A204.1 (cell line): Measurements from ENCODE around the gene HOXA4.

Source experiments
- FAIRE-seq: peaks from 2 replicates; lab custom pipeline; 2012; peaks lifted over from hg19 to GRCh38; lab: Jason Lieb, UNC

The HOXA4 gene

DNA sequence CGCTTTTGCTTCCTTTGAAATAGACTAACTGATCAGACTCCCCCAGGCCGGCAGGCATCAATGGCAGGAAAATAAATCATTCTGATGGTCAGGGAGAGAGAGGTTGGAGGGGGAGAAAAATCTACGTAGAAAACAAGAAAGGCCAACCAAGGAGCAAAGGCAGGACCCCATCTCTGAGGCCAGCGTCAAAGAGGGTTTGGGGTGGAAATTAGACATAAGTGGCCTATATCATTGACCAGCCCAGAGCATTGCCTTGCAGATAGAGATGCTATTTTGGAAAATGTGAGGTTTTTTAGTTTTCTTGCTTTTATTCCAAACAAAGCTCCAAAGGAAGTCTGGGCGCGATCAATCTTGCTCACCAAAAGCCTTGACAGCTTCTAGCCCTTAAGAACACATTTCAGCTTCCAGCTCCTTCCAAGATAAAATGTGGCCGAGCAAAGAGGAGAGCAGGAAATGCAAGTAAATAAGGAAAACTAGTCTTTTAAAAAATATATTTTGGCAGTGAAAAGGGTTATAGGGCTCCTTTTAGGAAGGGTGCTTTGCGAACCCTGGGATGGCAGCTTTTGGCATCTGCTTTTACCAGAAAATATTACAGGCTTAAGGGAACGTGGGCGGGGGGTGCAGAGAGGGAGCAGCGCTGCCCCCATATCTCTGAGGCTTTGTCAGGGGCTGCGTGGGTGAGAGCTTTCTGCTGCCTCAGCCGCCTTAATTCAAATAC lies 26.1 kb downstream of the HOXA4 start:
- no peak for FAIRE-seq

DNA sequence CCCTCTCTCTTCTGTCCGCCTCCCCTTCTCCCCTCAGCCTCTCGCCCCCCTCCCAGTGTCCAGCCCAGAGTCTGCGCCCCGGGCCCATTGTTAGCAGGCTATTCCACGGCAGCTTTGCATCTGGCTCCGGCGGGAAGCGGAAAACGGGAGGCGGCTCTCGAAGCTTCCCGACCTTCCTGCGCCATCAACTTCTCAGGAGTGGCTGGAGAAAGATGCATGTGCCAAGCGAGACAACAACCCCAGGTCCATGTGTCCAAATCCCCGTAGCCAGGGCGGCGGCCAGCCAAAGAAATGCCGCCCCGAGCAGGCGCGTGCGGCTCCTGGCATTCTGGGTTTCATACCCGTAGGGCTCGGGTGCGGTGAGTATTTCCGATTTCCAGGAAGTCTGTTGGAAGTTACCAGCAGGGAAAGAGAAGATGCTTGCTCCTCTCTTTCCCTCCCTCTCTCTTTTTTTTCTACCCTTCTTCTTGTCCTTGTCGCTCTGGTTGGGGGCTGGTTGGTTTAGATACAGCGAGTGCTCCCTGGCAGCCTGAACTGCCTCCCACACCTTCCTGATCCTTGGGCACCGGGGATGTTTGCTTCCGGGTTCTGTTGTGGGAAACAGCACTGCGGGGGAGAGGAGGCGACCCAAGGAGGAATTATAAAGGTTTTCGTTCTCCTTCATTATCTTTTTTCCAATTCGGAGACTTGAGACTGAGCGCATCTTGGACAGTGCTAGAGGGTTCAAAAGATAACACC lies 26.9 kb downstream of the HOXA4 start:
- FAIRE-seq = no peak

DNA sequence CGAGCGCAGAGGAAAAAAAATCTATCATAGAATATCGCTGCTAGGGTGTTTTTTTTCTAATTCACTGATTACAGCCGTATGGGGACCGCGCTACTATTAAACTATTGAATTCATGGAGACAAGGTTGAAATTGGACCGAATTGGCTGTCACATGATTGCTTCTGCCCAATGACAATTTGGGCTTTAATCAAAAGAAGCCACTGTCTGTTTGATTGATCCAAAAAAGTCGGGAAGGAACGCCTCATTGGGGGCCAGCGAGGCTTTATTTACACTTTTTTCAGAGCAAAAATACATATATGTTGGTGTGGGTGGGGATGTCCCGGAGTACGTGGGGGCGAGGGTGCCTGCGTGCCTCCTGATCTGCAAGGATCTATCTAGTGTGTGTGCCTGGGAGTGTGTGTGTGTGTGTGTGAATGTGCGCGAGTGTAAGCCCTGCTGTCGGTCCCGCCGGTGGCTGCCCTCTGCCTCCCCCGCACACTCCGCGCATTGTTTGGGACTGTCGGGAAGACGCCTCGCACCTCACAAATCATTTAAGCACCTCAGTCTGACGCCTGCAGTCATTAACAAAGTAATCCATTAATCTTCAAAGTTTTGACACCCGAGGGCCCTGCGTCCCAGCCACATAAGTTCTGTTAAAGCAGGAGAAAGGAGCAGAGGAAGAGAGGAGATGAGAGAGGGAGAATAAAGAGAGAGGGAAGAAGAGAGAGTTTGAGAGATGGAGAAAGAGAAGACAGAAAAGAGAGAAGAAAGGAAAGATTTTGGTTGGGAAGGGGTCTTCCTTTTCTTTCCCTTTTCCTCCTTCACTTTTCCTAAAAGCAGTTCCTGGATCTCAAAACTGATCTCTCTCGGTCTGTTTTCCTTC lies 27.7 kb downstream of the HOXA4 start, which contains the start of gene HOXA2:
Gene HOXA2 (minus strand): TSS at position 103 of the 862 bp plus-strand sequence. CDS start 183 bp downstream, outside the sequence.
- no peak for FAIRE-seq

DNA sequence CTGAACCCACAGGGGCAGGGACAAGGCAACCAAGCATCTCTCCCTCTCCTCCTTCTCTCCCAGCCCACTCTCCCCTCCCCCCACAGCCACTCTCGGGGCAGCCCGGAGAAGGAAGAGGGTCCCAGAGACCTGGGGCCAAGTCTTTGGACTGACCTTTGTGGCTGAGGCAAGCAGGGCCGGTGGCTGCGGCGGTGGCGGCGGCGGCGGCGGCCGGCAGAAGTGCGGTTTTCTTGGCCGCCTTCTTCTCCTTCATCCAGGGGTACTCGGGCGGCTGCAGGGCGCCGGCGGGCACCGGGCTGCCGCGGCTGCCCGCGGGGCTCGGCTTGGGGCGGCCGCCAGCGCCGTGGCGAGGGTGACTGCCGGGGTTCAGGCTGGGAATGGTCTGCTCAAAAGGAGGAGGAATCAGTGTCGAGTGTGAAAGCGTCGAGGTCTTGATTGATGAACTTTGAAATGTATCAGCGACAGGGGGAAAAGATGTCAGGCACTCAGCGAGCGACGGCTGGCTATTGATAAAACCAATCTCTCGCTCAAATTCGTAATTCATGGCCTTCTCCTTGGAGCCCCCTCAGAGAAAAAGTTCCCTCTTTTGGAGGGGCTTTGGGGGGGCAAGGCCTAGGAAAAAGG lies 28.5 kb downstream of the HOXA4 start:
- no peak for FAIRE-seq

DNA sequence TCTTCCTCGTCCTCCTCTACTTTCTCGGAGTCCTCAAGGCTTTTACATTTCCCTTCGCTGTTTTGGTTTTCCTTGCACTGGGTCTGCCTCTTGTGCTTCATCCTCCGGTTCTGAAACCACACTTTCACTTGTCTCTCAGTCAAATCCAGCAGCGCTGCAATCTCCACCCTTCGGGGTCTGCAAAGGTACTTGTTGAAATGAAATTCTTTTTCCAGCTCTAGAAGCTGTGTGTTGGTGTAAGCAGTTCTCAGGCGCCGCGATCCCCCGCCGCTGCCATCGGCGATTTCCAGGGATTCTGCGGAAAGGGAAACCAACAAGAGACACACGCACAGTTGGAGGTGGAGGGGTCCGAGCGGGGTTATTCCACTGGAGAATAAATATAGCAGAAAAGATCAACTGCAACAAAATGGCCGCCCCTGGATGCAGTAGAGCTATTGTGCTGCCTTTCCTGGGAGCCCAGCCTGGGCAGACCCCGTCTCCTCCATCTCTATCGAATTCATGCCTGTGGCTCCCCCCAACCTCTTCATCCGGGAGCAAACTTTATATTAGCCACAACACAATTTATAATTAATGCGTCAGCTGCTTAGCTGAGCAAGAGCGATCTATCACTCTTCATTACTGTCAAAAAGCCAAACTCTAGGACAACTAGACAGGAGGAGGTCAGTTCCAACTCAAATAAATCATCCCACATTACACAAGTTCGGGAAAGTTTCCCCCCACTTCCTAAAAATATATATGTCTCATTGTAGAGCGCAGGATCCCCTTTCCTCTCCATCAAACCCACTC lies 29.2 kb downstream of the HOXA4 start:
- no peak for FAIRE-seq

DNA sequence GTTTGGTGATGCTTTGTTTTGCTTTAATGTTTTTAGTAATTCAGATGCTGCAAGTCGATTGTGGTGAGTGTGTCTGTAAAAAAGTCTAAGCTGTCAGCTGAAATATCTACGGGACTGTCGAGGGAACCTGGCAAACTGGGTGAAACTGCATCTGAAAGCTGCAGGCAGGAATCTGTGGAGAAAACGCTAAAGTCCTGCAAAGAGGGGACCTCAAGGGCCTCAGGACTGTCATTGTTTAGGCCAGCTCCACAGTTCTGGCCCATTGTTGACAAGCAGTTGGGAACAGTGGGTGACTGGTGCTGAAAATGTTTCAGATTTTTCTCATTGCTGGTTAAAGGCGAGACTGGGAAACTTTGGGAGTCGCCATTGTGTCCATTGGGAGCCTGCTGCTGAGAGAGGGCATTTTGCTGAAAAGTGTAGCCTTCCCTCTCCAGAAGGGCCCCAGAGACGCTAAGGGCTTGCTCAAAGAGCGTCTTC lies 29.8 kb downstream of the HOXA4 start:
- FAIRE-seq = no peak

DNA sequence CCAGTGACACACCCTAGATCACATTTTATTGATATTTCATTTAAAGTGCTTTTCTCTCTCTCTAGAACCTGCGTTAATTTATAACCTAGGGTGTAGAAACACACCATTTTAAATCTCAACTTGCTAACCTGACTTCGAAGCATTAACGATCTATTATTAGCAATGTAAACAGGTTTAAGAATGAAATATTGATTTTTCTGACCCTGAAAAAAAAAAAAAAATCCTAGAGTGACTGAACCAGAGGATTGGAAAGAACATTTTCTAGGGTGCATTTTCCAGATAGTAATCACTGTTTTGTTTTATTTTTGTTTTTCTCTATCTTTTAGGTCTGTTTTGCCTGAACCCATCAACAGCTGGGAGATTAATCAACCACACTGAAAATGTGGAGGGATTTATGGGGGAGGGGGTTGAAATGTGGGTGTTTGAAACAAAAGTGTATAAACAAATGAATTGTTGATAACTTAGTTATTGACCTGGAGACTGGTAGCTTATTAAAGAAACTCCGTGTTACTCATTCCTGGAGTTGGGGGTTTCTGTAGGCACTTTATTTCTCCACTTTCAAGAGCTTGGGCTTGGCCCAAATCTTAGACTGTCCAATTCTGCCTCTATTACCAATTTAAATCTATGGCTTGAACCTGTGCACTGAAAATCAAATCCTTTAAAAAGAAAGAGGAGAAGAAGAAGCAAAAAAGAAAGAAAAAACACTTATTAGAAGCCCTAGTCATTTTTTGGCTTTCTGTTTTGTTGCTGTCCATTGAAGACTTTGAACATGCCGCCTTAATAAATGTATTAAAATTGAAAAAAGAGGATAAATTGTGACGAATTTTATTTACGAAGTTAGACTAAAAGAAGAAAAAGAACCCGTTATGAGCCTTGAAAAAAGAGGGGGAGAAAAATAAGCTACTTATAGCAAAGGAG lies 30.8 kb downstream of the HOXA4 start:
- FAIRE-seq = no peak

DNA sequence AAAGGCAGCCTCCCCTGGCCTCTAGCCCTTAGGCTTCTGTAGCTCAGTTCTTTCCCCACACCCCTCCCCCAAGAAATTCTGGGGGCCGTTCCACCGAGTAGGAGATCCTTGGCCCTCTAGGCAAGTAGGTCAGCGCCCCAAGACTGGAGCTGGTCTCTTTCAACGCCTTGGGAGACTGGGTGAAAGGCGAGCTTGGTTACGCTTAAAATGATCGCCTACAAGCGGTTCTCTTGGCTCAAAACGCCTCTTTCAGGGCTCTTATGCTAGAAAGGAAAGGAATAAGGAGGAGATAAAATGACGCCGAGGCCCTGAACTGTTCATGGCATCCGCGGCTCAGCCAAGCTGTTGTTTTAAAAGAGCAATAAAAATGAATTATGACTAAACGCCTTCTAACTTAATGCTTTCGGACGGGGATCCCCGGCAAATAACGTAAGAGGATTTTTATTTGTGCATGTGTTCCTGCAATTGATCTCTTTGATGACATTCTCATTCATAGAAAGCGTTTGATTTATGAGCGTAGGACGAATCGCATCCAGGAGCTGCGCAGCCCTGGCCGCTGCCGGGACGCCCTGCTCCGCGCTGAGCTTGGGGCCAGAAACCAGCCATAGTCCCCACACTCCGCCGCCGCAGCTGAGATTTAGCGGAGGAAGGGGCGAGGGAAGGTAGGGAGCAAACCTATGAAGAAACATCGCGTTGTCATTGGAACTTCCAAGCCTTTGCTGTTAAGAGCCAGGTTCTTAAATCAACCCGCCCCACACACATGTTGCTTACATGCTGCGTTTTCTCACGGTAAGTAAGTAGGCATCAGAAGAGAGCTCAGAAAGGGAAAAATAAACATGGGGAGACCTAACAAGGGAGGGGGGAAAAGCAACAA lies 31.7 kb downstream of the HOXA4 start:
- no peak for FAIRE-seq

DNA sequence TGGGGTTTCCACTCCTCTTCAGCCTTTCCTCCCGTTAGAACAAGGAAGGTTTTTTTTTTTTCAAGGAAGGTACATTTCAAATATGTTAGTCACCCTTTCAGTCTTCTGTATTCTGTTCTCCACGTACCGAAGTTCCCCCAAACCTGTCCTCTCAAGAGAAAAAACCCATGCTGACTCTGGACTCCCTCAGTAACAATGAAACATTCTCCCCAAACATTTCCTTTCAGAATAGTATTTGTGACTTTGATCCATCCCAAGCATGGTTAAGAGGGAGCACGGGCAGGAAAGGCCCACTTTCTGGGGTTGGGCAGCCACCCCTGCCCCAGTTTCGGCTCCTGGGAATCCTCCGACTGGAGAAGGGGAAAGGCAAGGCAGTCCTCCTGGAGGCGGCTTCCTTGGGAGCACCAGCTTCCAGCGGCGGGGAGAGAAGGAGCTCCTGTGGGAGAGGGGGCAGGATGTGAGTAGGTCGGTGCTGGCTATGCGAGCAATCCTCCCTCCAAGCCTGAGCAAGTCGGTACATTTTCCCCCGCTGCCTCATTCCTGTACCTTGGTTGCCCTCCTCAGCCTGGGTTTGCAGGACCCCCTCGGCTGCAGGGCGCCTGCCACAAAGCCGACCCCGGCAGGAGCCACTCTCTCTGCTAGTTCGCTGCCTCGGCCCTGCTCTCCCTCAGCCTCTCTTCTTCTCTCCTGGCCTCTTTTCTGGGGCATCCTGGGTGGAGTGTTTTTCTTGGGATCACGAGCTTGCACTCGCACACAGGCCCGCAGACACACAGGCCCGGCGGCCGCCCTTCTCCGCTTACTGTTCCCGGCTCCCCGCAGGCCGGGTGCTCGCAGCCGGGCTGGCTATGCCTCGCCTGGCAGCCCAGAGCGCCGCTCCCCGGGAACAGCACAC lies 32.6 kb downstream of the HOXA4 start:
- FAIRE-seq = no peak

DNA sequence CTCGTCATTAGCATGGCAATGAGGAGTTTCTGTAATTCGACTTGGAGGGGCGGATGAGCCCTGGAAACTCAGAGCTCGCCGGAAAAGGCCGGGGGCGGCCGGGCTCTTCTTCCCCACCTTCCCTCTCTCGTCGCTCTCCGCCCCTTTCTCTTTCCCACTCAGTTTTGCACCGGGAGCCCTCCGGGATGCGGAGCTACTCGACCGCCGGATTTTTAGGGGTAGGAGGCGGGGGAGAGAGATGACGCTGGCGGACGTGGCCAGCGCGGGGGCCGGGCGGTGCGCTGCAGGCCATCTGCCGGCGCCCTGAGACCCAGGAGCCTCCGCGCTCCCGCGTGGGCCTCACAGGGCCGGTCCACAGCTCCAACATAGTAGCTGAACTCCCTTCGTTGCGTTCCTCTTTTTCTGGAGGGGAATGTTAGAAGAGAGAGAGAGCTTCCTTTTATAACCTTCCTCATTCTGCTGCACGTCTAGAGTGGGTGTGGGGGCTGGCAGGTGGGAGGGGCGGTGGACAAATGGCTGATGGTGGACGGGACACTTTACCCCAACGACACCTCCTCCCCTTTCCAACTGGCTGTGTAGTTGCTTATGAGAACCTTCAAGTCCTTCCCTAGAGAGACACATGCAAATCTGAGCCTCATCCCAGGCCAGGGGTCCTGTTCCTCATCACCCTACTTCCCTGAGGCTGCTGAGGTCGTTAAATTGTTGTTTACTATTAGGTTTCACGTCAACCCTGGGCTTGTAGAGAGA lies 33.6 kb downstream of the HOXA4 start:
- FAIRE-seq = no peak

DNA sequence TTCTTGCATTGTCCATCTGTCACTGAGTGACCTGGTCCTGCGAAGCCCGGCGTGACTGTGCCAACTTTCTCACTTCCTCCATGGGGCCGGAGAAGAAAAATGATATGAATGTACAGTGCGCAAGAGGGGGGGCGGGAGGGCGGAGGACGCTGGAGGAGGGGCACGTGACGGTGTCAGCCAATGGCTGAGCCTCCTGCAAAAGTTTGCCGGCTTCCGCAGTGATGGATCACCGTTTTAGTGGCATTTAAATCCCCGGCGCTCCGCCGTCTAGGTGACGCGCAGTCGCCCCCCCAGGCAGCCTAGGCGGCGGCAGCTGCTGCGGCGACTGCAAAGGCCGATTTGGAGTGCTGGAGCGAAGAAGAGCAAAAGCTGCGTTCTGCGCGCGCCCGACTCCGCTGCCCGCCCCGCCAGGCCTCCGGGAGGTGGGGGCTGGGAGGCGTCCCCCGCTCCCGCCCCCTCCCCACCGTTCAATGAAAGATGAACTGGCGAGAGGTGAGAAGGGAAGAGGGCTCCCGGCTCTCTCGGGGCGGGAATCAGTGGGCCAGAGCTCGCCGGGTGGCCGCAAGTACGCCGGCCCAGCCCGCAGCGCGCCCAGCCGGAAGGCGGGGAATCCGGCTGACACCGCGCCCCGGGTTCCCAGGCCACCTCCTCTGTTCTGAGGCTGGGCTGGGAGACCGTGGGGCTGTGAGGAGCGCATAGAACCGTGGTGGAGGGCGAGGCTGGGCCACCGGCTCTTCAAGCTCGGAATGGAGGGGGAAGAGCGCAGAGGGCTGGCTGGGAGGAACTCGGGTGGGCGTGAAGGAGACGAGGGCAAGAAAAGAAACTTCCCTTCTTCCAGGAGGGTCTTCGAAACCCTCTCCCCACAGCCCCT lies 34.4 kb downstream of the HOXA4 start, which contains the start of gene HOXA1:
Gene HOXA1 (minus strand): TSS at position 104 of the 871 bp plus-strand sequence. CDS start 88 bp downstream, at position 16.
- no peak for FAIRE-seq

DNA sequence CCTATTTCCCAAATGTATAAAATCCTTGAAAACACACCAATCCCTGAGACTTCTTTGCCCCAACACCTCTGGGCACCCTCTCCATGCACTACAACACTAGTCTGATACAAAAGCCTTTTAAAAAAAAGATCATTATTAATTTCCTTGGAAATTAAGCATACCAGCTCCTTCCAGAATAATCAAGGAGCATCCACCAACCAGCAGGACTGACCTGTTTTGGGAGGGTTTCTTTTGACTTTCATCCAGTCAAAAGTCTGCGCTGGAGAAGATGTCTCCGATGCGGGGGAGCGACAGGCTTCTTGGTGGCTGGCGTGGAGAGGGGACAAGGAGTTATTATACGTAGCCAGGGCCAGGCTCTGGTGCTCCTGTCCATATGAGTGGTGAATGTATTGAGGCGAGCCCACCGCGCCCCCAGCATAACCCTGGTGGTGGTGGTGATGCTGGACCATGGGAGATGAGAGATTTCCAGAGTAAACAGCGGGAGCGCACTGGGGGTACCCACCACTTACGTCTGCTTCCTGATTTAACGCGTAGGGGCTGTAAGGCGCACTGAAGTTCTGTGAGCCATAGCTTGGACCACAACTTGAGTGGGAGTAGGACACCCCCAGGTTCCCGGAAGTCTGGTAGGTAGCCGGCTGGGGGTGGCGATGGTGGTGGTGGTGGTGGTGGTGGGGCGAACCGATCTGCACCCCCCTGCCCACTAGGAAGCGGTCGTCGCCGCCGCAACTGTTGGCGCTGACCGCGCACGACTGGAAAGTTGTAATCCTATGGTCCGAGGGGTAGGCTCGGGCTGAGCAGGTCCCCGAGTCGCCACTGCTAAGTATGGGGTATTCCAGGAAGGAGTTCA lies 35.3 kb downstream of the HOXA4 start:
- no peak for FAIRE-seq

DNA sequence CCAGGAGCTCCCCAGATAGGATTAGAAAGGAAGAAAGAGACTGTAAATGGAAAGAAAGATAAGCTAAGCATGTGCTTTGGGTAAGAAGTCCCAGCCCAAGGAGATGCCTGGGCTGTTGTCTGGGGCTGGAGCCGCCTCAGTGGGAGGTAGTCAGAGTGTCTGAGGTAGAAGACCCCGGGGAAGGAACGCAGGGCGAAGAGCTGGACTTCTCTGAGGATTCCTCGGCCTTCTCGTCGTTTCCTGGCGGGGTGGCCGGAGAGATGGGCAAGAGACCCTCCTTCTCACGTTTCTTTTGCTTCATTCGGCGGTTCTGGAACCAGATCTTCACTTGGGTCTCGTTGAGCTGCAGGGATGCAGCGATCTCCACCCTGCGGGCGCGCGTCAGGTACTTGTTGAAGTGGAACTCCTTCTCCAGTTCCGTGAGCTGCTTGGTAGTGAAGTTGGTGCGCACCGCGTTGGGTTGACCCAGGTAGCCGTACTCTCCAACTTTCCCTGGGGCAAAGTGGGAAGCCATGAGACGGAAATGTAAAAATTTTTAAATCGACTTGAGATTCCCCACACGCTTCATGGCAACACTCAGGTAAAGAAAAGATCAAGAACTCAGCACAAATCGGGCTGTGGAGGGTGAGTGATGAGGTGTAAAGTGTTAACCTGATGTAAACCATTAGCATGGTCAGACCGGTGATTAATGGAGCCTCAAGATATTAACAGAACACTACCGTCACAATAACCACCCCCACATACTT lies 36.1 kb downstream of the HOXA4 start:
- no peak for FAIRE-seq

DNA sequence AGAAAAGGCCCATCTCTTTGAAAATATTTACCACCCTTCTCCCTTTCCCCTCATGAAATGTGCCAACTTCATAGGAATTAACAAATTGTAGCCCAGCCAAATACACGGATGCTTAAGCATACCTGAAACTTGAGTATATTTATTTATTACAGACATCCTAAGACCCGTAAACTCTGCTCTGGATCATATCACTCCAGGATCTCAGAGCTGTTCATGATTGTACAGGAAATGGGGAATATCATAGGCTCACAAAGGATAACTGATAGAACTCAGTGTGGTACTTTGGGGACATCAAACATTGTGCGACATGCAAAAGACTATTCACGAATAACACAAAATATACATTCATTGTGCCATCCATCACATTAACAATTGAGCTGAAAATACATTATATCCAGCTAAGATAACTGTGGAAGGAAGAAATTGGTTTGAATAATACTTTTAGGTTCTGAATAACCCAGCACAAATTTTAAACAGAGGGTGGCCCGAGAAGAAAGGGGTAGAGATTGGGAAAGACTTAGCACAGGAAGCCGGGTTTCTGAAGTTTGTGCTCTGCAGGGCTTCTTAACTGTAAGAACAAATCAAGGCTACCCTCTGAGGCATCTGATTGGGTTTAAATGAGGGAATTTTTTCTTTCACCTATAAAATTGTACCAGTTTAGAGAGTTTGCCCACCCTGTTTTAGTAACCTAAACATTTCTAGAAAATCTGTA lies 37.2 kb downstream of the HOXA4 start:
- FAIRE-seq = no peak
